Stimulated activated CD4-positive, alpha-beta T cell treated with anti-CD3 and anti-CD28 coated beads, Interleukin-1b, Interleukin-23, amount 100 ng/mL, for 1 hour (primary cell): ENCODE results near the gene KRT7.
"Not testable (repeated sequence)": the region's sequence is repeated elsewhere in the genome, so short reads cannot be mapped to it uniquely, and the experiment has no call there.

Experiments
- DNase-seq, 2 donors: peaks; one replicate each; pipeline ENCODE4 v3.0.0-alpha.2; 2020; ENCODE audit warnings: low read depth in 2 of 2

Gene KRT7

DNA sequence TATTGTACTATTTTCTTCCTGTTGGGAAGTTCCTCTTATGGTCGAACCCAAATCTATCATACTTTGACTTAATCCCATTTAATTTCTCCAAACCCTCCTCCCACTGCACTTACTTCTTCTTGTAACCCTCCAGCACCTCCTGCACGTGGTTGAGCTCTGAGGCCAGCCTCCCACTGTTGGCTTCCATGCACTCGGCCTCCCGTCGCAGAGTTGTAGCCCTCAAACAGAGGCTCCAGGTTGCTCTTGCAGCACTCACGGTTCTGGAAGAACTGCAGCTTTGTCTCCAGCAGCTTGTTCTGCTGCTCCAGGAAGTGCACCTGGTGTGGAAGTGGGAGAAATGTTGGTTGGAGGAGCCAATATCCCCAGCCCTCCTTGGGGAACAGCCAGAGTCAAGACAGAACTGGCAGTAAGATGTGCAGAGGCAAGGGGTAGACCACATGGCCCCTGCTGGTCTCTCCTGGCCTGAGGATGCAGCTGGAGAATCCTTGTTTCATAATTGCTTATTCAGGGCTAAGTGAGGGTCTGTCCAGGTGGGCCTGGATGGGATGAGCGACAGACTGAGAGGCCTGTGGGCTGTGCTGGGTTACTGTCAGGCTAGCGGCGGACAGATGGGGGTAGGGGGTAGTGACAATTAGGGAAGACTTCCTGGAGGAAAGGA is 23.0 kb downstream of the KRT7 start:
- DNase-seq, result no peak

GRCh38 chr12:52256584-52256935 is 23.5 kb downstream of the KRT7 start:
- DNase-seq, result no peak

GRCh38 chr12:52257074-52257551 is 24.1 kb downstream of the KRT7 start:
- DNase-seq, result no peak

DNA sequence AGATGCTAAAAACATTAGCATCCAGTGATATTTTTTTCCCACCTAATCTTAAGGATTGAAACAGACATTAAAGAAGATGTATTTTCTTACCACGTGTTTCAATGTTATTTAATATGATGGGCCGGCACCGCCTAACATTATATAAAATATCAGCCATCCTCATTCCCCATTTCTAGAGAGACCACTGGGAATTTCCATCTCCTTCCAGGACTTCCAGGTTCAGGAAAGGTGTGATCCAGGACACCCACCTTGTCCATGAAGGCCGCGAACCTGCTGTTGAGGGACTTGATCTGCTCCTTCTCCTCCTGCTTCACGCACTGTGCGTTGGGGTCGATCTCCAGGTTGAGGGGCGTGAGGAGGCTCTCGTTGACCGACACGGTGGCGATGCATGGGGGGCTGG is 24.9 kb downstream of the KRT7 start:
- not testable (repeated sequence) for DNase-seq

DNA sequence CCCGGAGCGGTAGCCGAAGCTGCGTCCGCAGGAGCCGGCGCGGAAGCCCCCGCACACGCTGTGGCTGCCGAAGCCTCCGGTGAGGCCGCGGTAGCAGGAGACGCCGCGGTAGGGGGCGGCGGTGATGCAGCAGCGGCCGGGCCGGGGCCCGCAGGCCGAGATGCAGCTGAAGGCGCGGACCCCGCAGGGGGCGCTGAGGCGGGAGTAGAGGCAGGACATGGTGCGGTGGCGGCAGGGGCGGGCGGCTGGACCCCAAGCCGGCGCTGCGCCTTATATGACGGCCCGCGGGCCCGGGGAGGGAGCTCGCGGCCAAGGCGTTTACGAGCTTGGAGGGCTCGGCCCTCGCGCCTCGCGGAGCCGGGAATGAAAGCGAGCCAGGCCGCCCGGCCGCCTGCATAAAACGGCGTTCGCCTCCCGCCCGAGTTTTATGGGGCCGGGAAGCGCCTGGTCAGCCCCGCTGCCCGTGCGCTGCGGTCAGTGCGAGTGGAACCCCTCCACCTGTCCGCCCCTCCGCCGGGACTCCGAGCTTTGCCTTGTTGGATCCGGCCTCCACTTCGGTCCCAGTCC is 25.4 kb downstream of the KRT7 start:
- DNase-seq, result no peak

- DNase-seq, result no peak
Measured at GRCh38 chr12:52259657-52260243, 26.7 kb downstream of the KRT7 start.

DNA sequence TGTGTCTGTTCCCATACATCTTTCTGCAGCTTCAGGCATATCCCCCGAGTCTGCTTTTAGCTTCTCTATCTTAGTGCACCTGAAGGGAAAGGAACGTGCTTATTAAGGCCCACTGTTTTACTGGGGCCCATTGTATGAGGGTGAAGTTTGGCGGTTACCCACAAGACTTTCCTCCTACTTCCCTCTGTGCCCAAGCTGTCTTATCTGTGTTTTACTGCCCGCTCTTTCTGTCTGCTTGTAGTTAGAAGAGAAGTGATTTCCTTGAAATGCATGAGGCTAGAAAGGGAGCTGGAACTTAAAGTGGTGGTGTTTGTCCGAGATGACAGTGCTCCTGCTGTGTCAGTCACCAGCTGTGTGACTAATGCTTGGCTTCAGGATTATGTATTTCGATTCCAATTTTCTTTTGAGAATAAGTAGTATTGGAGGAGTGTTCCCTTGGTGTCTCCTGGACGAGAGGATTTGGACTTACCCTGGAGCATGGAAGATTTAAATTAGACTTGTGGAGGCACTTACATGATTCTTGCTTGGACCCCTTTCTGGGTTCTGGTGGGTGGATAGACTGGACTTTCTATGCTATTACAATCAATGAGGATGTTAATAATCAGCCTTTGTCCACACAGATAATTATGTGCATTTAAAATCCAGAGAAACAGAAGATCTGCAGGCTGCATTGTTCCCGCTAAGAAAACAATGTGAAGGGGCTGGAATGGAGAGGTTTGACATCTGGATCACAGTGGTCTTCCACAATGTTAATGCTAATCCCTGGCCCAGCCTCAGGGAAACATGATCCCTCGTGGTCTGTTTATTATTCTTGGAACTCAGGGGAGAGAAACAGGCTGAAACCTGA is 27.5 kb downstream of the KRT7 start:
- DNase-seq, result no peak

- DNase-seq, result no peak
Measured at GRCh38 chr12:52261208-52261484, 28.1 kb downstream of the KRT7 start.

DNA sequence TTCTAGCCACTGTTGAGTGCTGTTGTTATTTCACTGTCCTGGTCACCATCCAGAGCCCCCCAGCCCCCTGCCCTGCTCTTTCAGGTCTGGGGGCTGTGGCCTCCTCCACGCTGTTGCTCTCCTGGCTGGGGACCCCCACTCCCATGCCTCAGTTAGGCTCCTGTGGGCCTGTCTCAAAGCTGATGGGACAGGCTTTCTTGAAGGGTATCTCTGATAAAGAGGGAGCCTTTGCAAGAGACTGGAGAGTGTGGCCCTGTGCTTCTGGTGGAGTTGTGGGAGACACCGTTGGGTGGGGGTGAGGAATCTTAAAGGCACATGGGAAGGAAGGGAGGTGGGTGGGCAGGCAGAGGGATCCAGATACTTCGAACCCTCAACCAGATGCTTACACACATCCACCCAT is 29.2 kb downstream of the KRT7 start:
- DNase-seq, result no peak

- no peak for DNase-seq
Measured at GRCh38 chr12:52263761-52264434, 30.9 kb downstream of the KRT7 start.

DNA sequence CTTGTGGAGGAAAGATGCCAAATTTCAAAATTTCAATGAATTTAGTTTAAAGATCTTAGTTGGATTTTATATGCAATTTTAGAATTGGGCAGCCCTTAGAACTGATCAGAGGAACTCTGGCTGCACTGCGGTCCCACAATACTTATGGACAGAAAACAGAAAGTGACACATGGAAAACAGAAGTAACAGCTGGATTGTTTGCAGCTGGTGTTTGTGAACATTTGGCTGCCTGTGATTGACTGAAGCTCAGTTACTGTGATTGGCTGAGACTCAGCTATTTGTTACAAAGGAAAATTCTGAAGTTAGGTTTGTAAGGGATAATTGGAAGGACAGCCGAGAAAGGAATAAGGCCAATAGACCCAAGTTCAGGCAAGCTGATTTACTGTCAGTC is 31.4 kb downstream of the KRT7 start:
- DNase-seq, result no peak

- DNase-seq, result no peak
Measured at GRCh38 chr12:52266514-52266913, 33.5 kb downstream of the KRT7 start.

- no peak for DNase-seq
Measured at GRCh38 chr12:52267266-52267665, 34.2 kb downstream of the KRT7 start.

DNA sequence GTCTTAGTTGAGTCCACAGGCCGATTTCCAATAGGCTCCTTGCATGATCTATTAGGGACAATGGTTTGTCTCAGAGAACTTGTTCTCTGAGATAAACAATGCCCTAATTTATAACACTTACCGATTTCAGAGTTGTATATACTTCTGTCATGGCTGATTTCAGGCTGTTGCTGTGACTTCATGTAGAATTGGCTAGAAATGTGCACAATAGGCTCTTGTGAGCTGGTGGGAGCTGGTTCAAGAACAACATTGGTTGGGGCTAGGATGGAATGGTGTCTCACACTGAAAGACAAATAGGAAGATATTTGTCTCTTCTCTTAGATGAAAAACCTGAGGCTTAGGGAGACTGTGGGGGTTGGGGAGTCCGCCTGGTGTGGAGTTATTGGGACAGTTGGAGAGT is 34.7 kb downstream of the KRT7 start:
- no peak for DNase-seq

GRCh38 chr12:52268212-52268611 is 35.2 kb downstream of the KRT7 start:
- no peak for DNase-seq

- DNase-seq, result no peak
Measured at GRCh38 chr12:52270541-52271070, 37.6 kb downstream of the KRT7 start.

GRCh38 chr12:52271158-52271557 is 38.1 kb downstream of the KRT7 start:
- DNase-seq, result no peak

GRCh38 chr12:52274521-52275120 is 41.6 kb downstream of the KRT7 start, which contains the start of gene KRT86:
Gene KRT86, plus strand, starts transcription at chr12:52274645. Its CDS starts 27,272 bp downstream, at chr12:52301917.
- no peak for DNase-seq

DNA sequence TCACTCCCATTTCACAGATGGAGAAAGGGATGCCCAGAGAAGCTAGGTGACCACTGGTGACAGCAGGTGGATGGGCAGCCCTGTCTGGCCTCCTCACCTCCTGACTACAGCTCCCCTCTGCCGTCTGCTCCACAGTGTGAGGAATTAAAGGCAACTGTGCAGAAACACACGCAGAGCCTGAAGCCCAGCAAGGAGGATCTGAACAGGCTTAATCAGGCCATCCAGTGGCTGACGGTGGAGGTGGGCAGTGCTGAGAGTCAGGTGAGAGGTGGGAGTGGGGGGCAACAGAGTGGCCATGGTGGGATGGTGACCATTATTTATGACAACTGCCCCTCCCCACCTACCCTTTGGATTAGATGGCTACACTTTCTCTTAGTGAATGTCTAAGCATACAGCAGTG is 42.6 kb downstream of the KRT7 start:
- no peak for DNase-seq

DNA sequence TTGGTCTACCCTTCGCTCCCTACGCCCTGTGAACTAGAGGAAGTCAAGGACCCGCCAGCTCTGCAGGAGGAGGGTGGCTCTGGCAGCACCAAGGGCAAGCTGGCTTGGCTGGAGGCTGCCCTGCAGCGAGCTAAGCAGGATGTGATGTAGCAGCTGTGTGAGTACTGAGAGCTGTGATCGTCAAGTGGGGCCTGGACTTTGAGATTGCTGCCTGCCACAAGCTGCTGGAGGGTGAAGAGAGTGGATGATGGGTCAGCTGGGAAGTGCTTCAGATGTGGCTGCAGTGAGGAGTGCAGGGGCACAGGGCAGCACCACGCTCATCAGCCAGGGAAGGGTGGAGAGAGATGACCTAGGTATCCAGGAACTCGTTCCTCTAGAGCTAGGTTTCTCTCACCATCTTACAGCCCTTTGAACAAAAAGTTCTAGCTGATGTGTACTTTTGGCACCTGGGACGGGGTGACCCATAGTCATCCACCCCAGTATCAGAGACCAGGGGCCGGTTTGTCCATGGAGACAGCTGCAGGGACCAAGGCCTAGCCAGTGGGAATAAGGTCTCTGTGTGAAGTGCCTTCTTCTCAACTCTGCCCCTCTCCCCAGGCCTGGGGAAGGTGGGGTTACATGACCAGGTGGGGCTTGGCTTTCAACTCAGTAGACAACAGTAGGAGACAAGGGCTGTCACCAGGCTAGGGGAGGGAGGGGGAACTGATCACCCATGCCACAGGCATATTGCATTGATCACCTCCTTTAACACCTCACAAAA is 44.6 kb downstream of the KRT7 start:
- no peak for DNase-seq
